NT2/D1 (cell line): Measurements from ENCODE around the gene CDC42BPA.

Source experiments
- SUZ12 ChIP-seq: IDR thresholded peaks from 2 replicates; pipeline ENCODE4 v1.6.1; 2011; ENCODE audit not compliant: insufficient read length, insufficient read depth; ENCODE audit errors: extremely low read depth
- YY1 ChIP-seq: IDR thresholded peaks from 2 replicates; pipeline ENCODE4 v1.6.1; 2011; ENCODE audit not compliant: insufficient read length, insufficient read depth

- TF ChIP-seq SUZ12 = no peak
- TF ChIP-seq YY1 = no peak
Observed at GRCh38 chr1:226966683-226967082, 351.6 kb downstream of the CDC42BPA start.
